Calu3 (cell line): ENCODE results near the gene GSTA3. TPM values are rescaled to one million over a fixed set of nuclear protein-coding genes. Genes with fewer than 3 reads are reported as not detected.

ENCODE experiments used
- BruUV-seq: library from RNA; stranded (reverse); fragments of 400-500 nt; replicated peaks from 2 replicates; lab custom pipeline; 2021; lab: Mats Ljungman, UMichigan
- CTCF ChIA-PET: fragments of 300-600 bp; sonication (Branson Sonifier 250); formaldehyde crosslinking; loops from one replicate; lab custom pipeline; 2022; ENCODE audit warnings: antibody characterized with exemption; lab: Charles Lee
- DNase-seq: peaks from one replicate; pipeline ENCODE4 v3.0.0; 2022
- H3K27ac Mint-ChIP-seq: one replicate; pipeline ENCODE4 v1.8.0; 2022; ENCODE audit warnings: mixed read lengths; ENCODE audit not compliant: unreplicated experiment
- H3K27me3 Mint-ChIP-seq: one replicate; pipeline ENCODE4 v1.8.0; 2022; ENCODE audit warnings: mixed read lengths; ENCODE audit not compliant: unreplicated experiment
- H3K36me3 Mint-ChIP-seq: one replicate; pipeline ENCODE4 v1.8.0; 2022; ENCODE audit warnings: mild to moderate bottlenecking, moderate library complexity, mixed read lengths; ENCODE audit not compliant: insufficient read depth, unreplicated experiment
- H3K4me1 Mint-ChIP-seq: one replicate; pipeline ENCODE4 v1.8.0; 2022; ENCODE audit warnings: mild to moderate bottlenecking, low read depth, mixed read lengths; ENCODE audit not compliant: unreplicated experiment
- H3K4me3 Mint-ChIP-seq: one replicate; pipeline ENCODE4 v1.8.0; 2022; ENCODE audit warnings: mild to moderate bottlenecking, low read depth, moderate library complexity, mixed read lengths; ENCODE audit not compliant: unreplicated experiment
- H3K9me3 Mint-ChIP-seq: one replicate; pipeline ENCODE4 v1.8.0; 2022; ENCODE audit warnings: low read depth, mixed read lengths; ENCODE audit not compliant: unreplicated experiment
- intact Hi-C: fragments of 100-400 bp; cut with micrococcal nuclease; formaldehyde crosslinking; loops from one replicate; pipeline ENCODE4 v1.10.0; 2022; ENCODE audit not compliant: unreplicated experiment
- total RNA-seq: library from RNA; stranded (reverse); gene quantifications from 2 replicates; pipeline ENCODE4 v1.2.3, GENCODE V29; 2022
- TF ChIP-seq, protein P1 (sequence below): fragments of 200-600 bp; IDR thresholded peaks from one replicate; pipeline ENCODE4 v1.8.0; 2022; ENCODE audit warnings: antibody characterized with exemption; ENCODE audit not compliant: unreplicated experiment

Gene GSTA3
- total RNA-seq, 1 experiment from 2014 or later = not detected

DNA sequence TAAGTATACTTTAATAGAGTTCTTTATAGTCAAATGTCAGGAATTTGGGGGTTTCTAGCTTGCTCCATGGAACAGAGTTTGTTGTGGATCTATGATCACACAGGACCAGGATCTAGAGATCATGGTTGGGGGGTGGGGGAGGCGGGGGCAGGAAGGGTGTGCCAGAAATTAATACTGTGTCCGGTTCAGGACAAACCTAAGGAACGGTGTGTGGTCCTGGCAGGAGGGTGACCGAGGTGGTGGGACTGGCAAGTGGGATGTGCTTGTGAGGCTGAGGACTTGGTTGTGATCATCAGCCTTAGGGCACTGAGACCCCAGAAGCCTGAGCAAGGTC is 27.9 kb downstream of the GSTA3 start:
- intact Hi-C loops = loop anchor here (5.0 to 10.0 kb wide), 2 partner anchors 111 to 157 kb away; no protein-coding TSS in a partner anchor
- CTCF ChIA-PET = interaction anchor here (0.6 kb wide), 1 partner anchor 113 kb away, joined by 3 read pairs; the partner anchor contains the start of gene GSTA4

DNA sequence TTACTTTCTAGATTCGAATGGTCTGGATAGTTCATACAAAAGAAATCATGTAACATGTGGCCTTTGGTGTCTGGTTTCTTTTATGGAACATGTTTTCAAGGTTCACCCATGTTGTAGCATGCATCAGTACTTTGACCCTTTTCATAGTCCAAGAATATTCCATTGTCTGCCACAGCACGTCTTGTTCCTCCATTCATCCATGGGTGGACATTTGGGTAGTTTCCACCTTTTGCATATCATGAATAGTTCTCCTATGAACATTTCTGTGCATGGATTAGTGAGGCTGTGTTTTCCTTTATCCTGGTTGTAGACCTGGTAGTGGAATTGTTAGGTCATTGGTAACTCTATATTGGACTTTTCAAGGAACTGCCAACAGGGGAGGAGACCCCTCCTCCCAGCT is 31.7 kb downstream of the GSTA3 start:
- no TSS peak for BruUV-seq
- no peaks in the 10 kb centered on the region for H3K9me3 Mint-ChIP-seq
- no peak overlapping the region for H3K4me3 Mint-ChIP-seq
- no peak overlapping the region for H3K27ac Mint-ChIP-seq
- intact Hi-C loops = no loop called here
- CTCF ChIA-PET = no interaction called here
- H3K36me3 Mint-ChIP-seq = peaks cover 7% of the 10 kb centered on the region
- H3K4me1 Mint-ChIP-seq = no peaks in the 10 kb centered on the region
- TF ChIP-seq, protein P1, sequence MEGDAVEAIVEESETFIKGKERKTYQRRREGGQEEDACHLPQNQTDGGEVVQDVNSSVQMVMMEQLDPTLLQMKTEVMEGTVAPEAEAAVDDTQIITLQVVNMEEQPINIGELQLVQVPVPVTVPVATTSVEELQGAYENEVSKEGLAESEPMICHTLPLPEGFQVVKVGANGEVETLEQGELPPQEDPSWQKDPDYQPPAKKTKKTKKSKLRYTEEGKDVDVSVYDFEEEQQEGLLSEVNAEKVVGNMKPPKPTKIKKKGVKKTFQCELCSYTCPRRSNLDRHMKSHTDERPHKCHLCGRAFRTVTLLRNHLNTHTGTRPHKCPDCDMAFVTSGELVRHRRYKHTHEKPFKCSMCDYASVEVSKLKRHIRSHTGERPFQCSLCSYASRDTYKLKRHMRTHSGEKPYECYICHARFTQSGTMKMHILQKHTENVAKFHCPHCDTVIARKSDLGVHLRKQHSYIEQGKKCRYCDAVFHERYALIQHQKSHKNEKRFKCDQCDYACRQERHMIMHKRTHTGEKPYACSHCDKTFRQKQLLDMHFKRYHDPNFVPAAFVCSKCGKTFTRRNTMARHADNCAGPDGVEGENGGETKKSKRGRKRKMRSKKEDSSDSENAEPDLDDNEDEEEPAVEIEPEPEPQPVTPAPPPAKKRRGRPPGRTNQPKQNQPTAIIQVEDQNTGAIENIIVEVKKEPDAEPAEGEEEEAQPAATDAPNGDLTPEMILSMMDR = no peak
- no peak for DNase-seq
- peaks cover 34% of the 10 kb centered on the region for H3K27me3 Mint-ChIP-seq

More for the DNA sequence above, 27.9 kb downstream of the GSTA3 start:
- peaks cover 11% of the 10 kb centered on the region for H3K27me3 Mint-ChIP-seq
- no TSS peak for BruUV-seq
- H3K27ac Mint-ChIP-seq = peak overlapping the region; percentile 68
- DNase-seq = no peak
- H3K4me3 Mint-ChIP-seq = peak overlapping the region; percentile 84
- TF ChIP-seq, protein P1 = no peak
- H3K4me1 Mint-ChIP-seq = no peaks in the 10 kb centered on the region
- no peaks in the 10 kb centered on the region for H3K9me3 Mint-ChIP-seq
- peaks cover 7% of the 10 kb centered on the region for H3K36me3 Mint-ChIP-seq

DNA sequence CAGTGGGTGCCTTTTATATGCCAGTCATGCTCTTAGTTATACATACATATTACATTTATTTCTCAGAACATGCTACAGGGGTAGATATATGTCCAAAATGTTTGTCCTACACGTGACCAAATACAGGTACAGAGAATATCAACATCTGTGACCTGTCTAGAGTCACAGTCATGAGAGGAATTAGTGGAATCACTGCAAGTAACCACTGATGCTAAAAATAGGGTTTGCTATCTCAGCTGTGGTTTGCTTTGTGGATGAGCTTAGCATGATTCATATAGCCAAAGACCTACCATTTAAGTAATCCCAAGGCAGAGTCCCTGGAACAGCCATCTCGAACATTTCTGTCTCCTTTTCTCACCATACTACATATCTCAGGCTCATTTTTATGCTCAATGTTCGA is 32.3 kb downstream of the GSTA3 start:
- DNase-seq = no peak
- Mint-ChIP-seq H3K4me1 (no peaks in the 10 kb centered on the region), H3K27ac (no peak overlapping the region), H3K9me3 (no peaks in the 10 kb centered on the region), H3K4me3 (no peak overlapping the region), H3K27me3 (peaks cover 38% of the 10 kb centered on the region), H3K36me3 (peaks cover 5% of the 10 kb centered on the region)
- CTCF ChIA-PET = interaction anchor here (0.6 kb wide), 1 partner anchor 107 kb away, joined by 6 read pairs; no protein-coding TSS in a partner anchor
- TF ChIP-seq, protein P1 = no peak
- no TSS peak for BruUV-seq
- intact Hi-C loops = no loop called here

DNA sequence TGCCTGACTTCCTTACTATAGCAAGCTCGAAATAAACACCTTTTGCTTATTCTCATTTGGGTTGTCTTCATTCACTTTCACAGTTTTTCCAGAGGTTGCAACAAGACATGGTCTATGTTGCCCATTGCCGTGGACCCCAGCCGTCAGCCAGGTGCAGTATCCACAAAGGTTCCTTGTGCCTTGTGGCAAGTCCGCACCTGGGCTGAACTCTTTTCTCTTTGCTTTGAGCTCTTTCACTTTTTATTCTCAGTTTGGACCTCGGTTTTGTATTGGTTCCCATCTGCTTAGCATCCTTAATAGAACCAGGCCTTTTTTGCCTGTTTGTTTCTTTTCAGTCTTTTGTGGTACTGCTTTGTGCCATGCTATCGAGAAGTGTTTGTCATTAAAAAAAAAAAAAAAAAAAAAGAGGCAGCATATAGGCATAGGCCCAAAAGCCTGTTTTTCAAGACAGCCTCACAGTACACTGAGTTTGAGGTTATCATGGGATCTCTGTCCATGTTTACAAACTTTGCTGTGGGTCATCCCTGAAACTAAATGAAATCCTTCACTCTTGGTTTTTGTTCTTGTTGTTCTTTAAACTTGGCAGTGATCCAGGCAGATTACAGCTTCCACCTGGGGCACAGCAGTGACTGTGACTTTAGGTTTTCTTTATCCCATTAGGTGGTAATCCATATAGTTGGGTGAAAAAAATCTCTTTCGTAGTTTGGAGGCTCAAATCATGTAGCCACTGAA is 33.3 kb downstream of the GSTA3 start:
- Mint-ChIP-seq H3K27ac (no peak overlapping the region), H3K4me1 (no peaks in the 10 kb centered on the region), H3K36me3 (no peaks in the 10 kb centered on the region), H3K27me3 (peaks cover 46% of the 10 kb centered on the region), H3K4me3 (no peak overlapping the region), H3K9me3 (no peaks in the 10 kb centered on the region)
- TF ChIP-seq, protein P1 = no peak
- intact Hi-C loops = no loop called here
- DNase-seq = no peak
- CTCF ChIA-PET = interaction anchor here (0.6 kb wide), 1 partner anchor 630 kb away, joined by 3 read pairs; no protein-coding TSS in a partner anchor
- BruUV-seq = no TSS peak
